GM18873 (cell line): ENCODE results near the gene RBKS.

ENCODE experiments used
- ATAC-seq: cut with Tn5 transposase; IDR thresholded peaks from one replicate; pipeline ENCODE4 v1.9.1; 2021; ENCODE audit warnings: mild to moderate bottlenecking, moderate library complexity, moderate number of reproducible peaks; ENCODE audit not compliant: unreplicated experiment, low FRiP score

RBKS gene

GRCh38 chr2:27738349-27739057, 151.7 kb downstream of the RBKS start:
- no peak for ATAC-seq

DNA sequence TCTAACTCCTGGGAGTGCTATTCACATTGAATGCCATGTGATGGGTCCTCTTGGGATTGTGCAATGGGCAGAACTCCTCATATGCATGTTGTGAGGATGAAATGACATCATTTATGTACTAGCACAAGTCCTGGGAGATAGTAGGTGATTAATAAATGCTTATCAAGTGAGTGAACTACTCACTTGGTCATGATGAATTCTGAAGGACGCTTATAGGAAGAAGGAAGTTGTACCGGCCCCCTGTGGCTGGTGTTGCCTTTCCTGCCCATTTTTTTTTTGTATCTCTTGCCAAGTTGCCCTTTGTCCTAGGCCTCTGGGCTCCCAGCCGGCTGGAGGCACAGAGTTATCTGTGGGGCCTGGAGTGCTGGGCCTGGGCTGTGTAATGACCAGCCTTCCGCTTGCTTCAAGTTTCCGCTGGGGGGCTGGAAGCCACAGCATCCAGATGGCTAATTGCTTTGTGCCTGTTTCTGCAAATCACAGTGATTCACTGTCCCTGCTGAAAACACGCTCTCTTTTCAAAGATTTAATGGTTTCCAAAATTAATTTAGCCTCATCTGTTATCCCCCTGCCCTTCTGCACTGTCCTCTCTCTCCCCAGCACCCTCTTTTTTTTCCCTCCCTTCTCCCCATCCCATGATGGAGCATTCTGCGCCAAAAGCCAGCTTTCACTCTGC, 152.4 kb downstream of the RBKS start:
- ATAC-seq, result no peak

GRCh38 chr2:27736890-27737204, 153.3 kb downstream of the RBKS start:
- ATAC-seq, result no peak

- ATAC-seq, result no peak
Observed at GRCh38 chr2:27736031-27736889, 153.9 kb downstream of the RBKS start.

GRCh38 chr2:27735263-27735904, 154.8 kb downstream of the RBKS start:
- no peak for ATAC-seq

DNA sequence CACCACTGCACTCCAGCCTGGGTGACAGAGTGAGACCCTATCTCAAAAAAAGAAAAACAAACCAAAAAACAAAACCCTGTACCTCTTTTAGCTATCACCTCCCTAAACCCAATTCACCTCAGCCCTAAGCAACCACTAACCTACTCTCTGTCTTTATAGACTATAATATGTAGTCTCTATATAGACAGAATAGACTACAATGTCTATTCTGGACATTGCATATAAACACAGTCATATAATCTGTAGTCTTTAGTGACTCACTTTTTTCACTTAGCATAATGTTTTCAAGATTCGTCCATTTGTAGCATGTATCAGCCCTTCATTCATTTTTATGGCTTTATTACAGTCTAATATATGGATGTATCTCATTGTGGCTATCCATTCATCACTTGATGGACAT, 155.9 kb downstream of the RBKS start:
- no peak for ATAC-seq
